Measurements from ENCODE around the gene IFNA2.
"Not testable (repeated sequence)": the region's sequence is repeated elsewhere in the genome, so short reads cannot be mapped to it uniquely, and the experiment has no call there.

Gene IFNA2

GRCh38 chr9:21385131-21385670 lies at the start of gene IFNA2:
Gene IFNA2 (minus strand): TSS chr9:21385398. CDS start chr9:21385329, 69 bp downstream.
- no peak for DNase-seq (ENCODE audit: low spot score)

GRCh38 chr9:21435015-21435383 lies 49.8 kb upstream of the IFNA2 start:
- DNase-seq (ENCODE audit: low spot score), result not testable (repeated sequence)

- peak; percentile 40 for DNase-seq (ENCODE audit: low spot score)
Observed at GRCh38 chr9:21434202-21435014, 49.2 kb upstream of the IFNA2 start.

- no peak for DNase-seq (ENCODE audit: low spot score)
Observed at GRCh38 chr9:21432672-21433425, 47.7 kb upstream of the IFNA2 start.

GRCh38 chr9:21429191-21429590 lies 44.0 kb upstream of the IFNA2 start:
- DNase-seq (ENCODE audit: low spot score), result no peak

GRCh38 chr9:21428235-21428634 lies 43.0 kb upstream of the IFNA2 start:
- no peak for DNase-seq (ENCODE audit: low spot score)

GRCh38 chr9:21415493-21416267 lies 30.5 kb upstream of the IFNA2 start:
- no peak for DNase-seq (ENCODE audit: low spot score)

- DNase-seq (ENCODE audit: low spot score), result no peak
Observed at GRCh38 chr9:21414220-21414940, 29.2 kb upstream of the IFNA2 start.

GRCh38 chr9:21413624-21414023 lies 28.4 kb upstream of the IFNA2 start:
- no peak for DNase-seq (ENCODE audit: low spot score)

- no peak for DNase-seq (ENCODE audit: low spot score)
Observed at GRCh38 chr9:21413151-21413550, 28.0 kb upstream of the IFNA2 start.

GRCh38 chr9:21412107-21412506 lies 26.9 kb upstream of the IFNA2 start:
- no peak for DNase-seq (ENCODE audit: low spot score)

GRCh38 chr9:21408817-21409216 lies 23.6 kb upstream of the IFNA2 start, which contains the start of gene IFNA8:
Gene IFNA8 (plus strand): TSS chr9:21409117. CDS start chr9:21409177, 60 bp downstream.
- no peak for DNase-seq (ENCODE audit: low spot score)

- DNase-seq (ENCODE audit: low spot score), result no peak
Observed at GRCh38 chr9:21404146-21404545, 18.9 kb upstream of the IFNA2 start.

GRCh38 chr9:21402386-21403251 lies 17.4 kb upstream of the IFNA2 start:
- no peak for DNase-seq (ENCODE audit: low spot score)

- no peak for DNase-seq (ENCODE audit: low spot score)
Observed at GRCh38 chr9:21399956-21400355, 14.8 kb upstream of the IFNA2 start.

GRCh38 chr9:21398955-21399489 lies 13.8 kb upstream of the IFNA2 start:
- DNase-seq (ENCODE audit: low spot score), result no peak

- peak; percentile 42 for DNase-seq (ENCODE audit: low spot score)
Observed at GRCh38 chr9:21395778-21396717, 10.8 kb upstream of the IFNA2 start.

GRCh38 chr9:21392270-21392669 lies 7.1 kb upstream of the IFNA2 start:
- DNase-seq (ENCODE audit: low spot score), result peak; percentile 60

- no peak for DNase-seq (ENCODE audit: low spot score)
Observed at GRCh38 chr9:21383627-21384026, 1.6 kb downstream of the IFNA2 start.

All from SW480 (cell line).